GM18858 (cell line): Measurements from ENCODE around the gene STARD4.

ENCODE experiments used
- ATAC-seq: cut with Tn5 transposase; IDR thresholded peaks from one replicate; pipeline ENCODE4 v1.9.1; 2021; ENCODE audit not compliant: unreplicated experiment

Gene STARD4, protein sequence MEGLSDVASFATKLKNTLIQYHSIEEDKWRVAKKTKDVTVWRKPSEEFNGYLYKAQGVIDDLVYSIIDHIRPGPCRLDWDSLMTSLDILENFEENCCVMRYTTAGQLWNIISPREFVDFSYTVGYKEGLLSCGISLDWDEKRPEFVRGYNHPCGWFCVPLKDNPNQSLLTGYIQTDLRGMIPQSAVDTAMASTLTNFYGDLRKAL

DNA sequence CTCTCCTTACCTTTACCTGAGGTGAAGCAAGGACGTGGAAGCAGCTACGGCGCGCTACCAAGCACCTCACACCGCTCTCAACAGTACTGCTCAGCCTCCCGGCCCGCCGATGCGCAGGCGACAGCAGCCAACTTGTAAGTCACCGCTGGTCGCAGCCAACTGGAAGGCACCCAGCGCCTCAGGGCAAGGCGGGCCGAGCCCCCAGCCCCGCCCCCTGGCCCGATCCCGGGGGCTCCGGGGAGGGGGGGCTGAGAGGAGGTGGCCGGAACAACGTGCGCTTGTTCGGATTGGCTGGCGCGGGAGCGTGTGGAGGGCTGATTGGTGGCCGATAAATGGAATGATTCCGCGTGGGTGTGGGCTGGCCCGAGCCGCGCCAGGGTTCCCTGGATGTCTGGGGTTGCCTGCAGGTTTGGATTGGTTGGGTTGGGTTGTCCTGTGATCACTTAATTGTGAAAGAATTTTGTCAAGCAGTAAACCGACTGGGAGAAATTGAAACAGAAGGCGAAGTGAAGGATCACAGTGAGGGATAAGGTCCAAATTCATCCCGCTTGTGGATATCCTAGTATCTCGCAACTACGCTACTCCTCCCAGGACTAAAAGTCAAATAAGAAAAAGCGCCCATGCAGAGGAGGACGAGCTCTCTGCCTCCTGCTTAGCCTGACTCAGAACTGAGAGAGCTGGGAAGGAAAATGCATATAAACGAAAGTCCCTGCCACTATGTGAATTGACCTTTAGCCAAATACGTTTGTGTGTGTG is at the start of gene STARD4:
Gene STARD4, minus strand, starts transcription at position 161 of the 756 bp plus-strand sequence. CDS start 5,102 bp downstream, outside the sequence.
- peak; percentile 82 for ATAC-seq

DNA sequence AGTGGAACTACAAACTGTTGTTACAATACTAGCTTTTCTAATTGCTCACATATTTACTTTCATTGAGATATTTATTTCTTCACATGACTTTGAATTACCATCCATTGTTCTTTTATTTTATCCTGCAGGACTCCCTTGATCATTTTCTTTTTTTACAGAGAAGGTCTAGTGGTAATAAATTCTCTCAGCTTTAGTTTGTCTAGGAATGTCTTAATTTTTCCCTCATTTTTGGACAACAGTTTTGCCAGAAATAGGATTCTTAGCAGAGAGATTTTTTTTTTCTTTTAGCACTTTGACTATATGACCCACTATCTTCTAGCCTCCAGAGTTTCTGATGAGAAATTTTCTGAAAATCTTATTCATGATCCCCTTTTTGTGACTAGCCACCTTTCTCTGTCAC is 47.3 kb upstream of the STARD4 start:
- no peak for ATAC-seq

DNA sequence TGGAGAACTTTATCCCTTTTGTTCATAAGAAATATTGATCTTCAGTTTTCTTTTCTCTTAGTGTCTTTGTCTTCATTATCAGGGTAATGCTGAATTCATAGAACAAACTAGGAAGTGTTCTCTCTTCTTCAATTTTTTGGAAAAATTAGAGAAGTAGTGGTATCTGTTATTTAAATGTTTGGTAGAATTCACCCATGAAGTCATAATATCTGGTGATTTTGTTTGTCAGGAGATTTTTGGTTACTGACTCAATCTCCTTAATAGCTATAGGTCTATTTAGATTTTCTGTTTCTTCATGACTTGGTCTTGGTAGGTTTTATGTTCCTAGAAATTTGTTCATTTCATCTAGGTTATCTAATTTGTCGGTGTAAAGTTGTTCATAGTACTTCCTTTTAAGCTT is 45.4 kb upstream of the STARD4 start:
- ATAC-seq, result no peak

- ATAC-seq, result no peak
These were observed 44.8 kb upstream of the STARD4 start for GRCh38 chr5:111557111-111557510.

DNA sequence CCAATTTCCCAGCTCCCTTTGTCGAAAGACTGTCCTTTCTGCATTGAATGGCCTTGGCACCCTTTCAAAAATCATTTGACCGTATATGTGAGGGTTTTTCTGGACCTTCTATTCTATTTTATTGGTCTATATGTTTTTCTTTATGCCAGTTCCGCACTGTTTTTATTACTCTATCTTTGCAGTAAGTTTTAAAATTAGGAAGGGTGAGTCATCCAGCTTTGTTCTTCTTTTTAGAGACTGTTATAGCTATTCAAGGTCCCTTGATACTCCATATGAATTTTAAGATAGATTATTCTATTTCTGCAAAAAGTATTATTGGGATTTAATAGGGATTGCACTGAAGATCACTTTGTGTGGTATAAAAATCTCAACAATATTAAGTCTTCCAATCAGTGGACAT is 44.2 kb upstream of the STARD4 start:
- no peak for ATAC-seq

- no peak for ATAC-seq
These were observed 43.4 kb upstream of the STARD4 start for GRCh38 chr5:111555760-111556159.

DNA sequence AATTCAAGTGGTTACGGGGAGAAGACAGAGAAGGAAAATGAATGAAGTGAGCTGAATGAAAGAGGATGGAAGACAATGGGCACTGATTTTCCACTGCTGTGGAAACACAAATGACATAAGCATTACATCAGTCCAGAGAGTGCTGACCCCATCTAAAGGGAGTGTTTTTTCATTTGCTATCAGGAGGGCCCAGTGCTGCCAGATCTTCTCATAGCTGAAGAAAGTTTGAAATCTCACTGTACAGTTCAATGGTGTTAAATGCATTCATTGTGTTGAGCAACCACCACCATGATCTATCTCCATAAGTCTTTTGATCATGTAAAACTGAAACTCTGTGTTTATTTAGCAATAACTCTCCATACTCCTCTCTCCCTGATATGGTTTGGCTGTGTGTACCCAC is 41.5 kb upstream of the STARD4 start:
- no peak for ATAC-seq

GRCh38 chr5:111552896-111553295 is 40.6 kb upstream of the STARD4 start:
- ATAC-seq, result no peak

DNA sequence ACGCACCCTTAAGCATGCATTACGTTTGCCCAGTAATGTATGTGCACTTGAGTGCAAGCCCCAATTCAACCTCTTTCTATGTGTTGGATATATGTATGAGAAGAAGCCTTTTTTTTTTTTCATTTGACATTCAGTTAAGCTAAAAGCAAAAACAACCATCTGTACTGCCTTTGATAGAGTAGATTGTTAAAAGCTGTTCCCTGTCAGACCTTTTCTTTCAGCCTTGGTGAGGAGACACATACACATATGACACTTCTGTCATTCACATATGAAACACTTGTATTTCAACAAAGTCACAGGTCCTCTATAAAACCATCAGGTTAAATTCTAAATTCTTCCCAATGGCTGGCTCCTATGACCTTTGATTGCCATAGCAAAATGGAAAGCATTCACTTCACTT is 40.2 kb upstream of the STARD4 start:
- ATAC-seq, result no peak

- no peak for ATAC-seq
These were observed 39.4 kb upstream of the STARD4 start for GRCh38 chr5:111551569-111552275.

GRCh38 chr5:111551161-111551560 is 38.8 kb upstream of the STARD4 start:
- no peak for ATAC-seq

DNA sequence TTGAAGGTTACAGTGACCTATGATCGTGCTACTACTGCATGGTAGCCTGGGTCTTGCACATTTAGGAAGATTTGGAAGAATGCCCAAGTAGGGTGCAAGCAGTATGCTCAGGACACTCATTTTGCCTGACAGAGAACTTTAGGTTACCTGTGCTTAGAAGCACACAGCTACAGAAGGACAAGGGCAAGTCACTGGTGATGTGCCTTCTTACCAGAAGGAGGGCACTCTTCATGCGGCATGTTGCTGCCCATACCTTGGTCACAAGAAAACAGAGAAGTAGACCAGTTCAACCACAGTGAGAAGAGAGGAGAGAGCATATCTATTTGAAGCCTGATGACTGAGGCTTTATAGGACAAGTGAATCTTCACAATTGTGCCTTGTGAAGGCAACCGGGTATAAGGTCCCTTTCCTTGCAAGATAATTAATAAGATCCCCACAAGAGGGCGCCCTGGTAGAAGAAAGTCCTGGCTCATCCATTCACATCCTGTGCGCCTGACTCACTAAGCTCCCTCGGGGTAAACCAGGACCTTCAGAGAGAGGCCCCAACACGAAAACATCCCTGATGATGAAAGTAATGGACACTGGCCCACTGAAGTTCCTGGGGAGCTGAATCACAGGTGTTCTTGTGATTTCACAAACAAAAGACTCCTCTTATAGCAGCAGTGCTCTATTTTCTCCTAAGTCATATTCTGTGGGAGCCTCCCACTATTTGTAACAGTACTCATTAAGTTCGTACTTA is 38.1 kb upstream of the STARD4 start:
- ATAC-seq, result peak; percentile 88

DNA sequence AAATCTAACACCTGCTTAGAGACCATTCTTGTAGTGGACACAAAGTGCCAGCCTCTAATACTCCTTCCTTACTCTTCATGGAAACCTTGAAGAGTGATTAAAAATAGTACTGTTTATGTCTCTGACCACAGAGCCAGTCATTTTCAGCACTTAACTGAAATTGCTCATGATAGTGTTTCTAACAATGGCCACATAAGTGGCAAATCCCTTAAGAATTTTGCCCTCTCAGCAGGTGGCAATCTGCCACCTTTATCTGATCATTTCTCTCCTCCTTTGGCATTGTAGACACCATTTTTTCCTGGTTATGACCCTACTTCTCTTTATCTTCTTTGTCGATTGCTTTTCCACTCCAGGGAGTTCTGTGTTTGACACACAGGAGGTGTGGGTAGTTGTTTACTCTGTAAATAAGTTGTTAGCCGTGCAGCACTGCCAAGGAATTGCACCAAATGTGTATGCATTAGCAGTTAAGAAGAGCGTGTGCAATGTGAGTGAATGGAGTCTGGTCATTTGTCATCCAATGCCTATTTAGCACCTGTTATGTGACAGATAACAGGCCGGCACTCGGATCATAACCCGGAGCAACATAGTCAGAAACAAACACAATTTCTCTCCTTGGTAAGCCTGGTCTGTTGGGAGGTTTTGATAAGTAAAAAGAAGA is 36.8 kb upstream of the STARD4 start:
- no peak for ATAC-seq

DNA sequence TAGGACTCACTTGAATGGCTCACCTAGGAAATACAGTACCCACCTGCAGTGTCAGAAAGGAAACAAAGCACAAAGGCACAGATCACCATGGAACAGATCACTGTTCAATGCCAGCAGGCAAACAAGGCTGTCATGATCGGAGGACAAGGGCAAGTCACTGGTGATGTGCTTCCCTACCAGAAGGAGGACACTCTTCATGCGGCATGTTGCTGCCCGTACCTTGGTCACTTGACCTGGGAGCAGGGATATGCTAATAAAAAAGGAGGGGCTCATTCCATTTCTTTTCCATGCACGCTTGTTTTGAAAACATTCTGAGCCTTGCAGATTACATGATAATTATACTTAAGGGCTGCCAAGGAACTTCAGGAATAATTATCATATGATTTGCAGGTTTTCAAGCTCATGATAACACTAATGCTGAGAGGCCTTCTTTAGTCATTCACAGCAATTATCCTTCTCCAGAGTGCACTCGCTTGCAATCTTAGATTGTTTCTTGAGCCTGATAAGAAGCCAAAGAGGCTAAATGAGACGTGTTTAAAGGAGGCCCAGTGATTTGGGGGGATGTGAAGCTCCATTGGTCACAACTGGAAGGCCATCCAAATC is 36.1 kb upstream of the STARD4 start:
- no peak for ATAC-seq

DNA sequence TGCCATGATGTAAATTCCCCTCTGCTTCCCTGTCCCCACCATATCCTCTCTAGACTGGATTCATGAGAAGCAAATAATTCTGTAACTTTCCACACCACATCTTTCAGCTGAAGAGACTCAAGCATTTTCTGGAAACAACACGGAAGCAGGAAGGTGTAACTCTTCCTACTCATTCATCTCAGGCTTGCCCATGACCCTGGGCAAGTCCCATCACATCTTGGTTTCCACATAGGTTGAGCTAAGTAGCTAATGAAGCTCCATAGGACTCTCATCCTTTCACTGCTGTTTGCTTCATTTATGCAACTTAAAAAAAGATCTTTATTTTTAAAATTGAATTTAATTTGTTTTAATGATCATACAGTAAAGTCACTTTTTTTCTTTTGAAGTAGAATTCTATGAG is 32.7 kb upstream of the STARD4 start:
- no peak for ATAC-seq

- no peak for ATAC-seq
These were observed 25.0 kb upstream of the STARD4 start for GRCh38 chr5:111537141-111538024.

GRCh38 chr5:111535879-111536549 is 23.7 kb upstream of the STARD4 start:
- no peak for ATAC-seq

DNA sequence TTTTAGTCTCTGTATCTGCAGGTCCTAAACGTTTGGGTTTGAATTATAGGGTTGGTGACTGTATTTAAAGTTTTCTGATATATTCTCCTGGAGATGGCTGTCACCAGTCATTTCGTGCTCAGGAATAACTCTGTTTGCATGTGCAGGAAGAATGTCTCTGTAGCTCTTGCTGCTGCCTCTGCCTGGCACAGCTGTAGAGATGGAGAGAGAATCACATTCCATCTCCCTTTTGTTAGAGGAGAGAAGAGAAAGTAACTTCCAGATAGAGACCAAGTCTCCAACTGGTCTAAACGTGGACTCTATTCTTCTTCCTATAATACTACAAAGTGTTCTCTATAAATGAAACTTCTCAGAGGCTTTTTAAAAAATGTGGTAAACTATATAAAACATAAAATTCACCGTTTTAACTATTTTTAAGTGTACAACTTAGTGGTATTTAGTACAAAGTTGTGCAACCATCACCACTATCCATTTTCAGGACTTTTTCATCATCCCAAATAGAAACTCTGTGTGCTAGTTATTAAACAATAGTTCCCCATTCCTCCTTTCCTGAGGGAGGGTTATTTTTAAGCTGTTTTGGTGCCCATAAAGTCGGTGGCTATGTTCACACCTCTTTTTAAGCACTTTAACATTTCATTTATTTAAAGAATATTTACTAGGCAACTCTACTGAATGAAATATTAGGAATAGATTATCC is 20.7 kb upstream of the STARD4 start:
- no peak for ATAC-seq
